Neural progenitor cell (in vitro differentiated cells): Measurements from ENCODE around the gene PNMA6E.

Experiments
- CTCF ChIP-seq: fragments of 200-600 bp; sonication (generic); IDR thresholded peaks from 2 replicates; pipeline ENCODE4 v1.5.1; 2017; ENCODE audit warnings: antibody characterized with exemption, mild to moderate bottlenecking
- EZH2phosphoT487 ChIP-seq: fragments of 200-600 bp; sonication (generic); IDR thresholded peaks from 2 replicates; pipeline ENCODE4 v1.6.1; 2017; ENCODE audit warnings: antibody characterized with exemption

- TF ChIP-seq CTCF (no peak), EZH2phosphoT487 (no peak)
Measured at GRCh38 chrX:153444333-153445011, 43.3 kb upstream of the PNMA6E start.
